NCI-H146 treated with DMSO at 0.1 percent for 48 hours (cell line): ENCODE results near the gene SAPCD2.

Experiments used
- DNase-seq: peaks from one replicate; lab custom pipeline; 2025; ENCODE audit not compliant: unreplicated experiment; lab: John Stamatoyannopoulos, UW

SAPCD2 gene

DNA sequence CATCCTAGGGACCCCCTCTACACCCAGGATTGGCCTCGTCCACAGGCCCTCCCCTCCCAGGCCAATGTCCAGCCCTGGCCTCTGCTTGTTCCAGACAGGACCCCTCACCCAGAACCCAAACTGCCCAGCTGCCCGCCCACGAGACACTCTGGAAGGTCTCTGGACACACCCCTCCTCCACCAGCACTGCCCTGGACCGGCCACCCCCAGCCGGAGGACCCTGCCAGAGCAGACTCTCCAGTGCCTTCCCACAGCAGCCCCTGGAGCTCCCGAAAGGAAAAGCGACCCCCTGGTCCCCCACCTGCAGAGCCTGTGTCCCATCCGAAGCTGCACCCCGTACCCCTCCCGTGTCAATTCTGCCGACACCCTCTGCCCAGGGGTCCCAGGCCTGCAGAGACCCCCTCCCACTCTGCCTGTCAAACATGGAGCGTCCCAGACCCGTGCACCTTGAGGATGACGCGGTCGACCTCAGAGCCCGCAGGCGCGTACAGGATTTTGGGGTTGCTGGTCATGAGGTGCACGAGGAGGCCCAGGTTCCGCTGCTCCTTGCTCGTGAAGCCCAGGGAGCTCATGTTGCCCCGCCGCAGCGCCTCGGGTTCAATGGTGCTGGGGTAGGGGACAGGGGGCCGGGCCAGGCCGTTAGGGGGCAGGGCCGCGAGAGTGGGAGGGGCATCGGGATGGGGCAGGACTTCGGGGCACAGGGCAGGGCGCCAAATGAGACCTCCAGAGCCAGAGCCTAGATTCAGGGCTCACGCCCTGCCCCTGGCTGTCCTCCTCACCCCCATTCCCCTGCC, 50.3 kb downstream of the SAPCD2 start:
- DNase-seq: no peak

DNA sequence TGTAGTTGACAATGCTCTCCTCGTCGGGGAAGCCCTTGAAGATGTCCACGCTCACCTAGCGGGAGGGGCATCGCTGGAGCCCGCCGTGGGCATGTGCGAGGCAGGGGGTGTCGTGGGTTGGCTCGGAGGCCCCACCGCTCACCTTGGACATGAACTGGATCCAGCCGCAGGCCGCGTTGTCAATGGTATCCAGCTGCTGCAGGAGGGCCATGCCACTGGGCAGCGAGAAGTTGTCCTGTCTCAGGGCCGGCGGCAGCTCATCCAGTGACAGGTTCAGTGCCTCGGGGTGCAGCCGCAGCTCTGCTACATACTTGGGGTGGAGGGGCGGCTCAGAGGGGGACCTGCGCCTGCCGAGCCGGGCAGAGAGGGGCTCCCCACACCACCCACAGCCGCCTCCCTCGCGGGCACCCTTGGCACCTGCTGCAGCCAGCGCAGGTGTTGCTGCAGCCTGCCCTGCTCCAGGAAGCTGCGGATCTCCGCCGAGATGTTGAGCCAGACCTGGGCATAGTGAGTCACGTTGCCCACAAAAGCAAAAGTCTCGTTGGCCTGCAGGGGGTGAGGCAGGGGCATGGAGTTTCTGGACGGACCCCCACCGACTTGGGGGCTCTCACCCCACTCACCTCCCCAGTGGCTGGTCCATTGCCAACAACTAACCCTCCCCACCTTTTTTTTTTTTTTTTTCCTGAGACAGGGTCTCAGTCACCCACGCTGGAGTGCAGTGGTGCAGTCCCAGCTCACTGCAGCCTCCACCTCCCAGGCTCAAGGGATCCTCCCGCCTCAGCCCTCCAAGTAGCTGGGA, 51.4 kb downstream of the SAPCD2 start:
- no peak for DNase-seq

DNA sequence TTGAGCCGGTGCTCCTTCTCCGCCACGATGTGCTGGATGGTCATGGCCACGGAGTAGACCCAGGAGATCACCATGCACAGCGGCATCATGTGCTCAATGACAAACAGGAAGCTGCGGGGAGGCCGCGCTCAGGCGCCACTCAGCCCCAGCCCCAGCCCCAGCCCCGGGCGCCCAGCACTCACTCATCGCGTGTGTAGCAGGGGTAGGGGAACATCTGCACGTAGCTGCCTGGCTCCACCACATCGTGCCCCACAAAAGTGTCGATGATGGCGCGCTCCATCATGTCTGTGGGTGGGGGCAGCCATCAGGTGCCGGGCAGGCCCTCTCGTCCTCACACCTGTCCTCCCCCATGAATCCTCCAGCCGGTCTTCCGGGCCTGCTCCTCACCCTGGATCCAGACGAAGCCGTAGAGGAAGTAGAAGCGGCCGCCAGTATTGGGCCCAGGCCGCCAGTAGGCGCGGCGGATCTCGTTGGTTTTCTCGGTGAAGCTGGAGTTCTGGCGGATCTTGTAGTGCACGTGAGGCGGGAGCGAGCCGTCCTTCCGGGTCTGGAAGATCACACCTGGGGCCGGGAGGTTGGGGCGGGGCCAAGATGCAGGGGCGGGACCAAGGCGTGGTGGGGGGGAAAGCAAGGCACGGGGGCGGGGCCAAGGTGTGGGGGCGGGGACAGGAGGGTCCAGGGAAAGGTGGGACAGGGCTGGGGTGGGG, 52.4 kb downstream of the SAPCD2 start:
- no peak for DNase-seq

DNA sequence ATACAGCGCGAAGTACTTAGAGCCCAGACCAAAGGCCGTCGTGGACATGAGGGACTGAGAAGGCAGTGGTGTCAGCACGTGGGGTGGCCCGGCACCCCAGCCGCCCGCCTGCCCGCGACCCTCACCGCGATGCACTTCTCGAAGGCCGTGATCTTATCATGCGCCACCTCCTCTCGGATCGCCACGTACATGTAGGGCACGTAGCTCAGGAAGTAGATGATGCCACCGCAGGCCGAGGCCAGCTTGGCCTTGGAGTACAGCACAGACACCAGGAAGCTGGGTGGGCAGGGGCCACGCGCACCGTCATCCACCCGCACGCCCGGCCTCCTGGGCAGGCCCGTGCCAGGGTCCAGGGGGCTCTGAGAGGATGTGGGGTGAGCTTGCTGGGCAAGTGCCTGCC, 53.3 kb downstream of the SAPCD2 start:
- no peak for DNase-seq

DNA sequence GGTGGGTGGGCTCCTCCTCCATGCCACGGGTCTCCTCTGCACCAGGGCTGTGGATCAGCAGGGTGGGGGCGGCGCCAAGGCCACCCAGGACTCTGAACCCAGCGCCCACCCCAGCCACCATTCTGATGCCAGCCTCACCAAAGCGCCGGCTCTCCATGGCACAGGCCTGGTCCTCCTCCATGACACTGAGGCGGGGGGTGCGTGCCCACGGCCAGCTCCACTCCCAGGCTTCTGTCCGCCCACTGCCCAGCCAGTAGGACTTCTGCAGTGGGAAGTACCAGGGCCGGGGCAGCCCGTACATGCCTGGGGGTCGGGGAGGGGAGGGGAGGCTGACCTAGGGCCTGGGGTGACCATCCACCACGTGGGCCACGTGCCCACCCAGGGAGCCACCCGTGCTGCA, 53.9 kb downstream of the SAPCD2 start:
- DNase-seq: no peak

DNA sequence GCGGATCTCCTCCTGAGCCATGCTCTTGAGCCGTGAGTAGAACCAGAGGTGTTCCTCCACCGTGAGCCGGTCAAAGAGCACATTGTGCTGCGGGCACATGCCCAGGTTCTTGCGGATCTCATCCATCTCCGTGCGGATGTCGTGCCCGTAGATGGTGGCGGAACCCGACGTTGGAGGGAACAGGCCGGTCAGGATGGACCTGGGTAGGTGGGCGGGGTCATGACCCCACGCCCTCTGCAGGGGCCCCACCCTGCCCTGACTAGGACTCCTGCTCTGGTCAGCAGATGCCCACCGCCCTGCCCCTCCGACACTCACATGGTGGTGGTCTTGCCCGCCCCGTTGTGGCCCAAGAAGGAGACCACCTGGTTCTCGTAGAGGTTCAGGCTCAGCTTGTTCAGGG, 54.4 kb downstream of the SAPCD2 start:
- DNase-seq: no peak

DNA sequence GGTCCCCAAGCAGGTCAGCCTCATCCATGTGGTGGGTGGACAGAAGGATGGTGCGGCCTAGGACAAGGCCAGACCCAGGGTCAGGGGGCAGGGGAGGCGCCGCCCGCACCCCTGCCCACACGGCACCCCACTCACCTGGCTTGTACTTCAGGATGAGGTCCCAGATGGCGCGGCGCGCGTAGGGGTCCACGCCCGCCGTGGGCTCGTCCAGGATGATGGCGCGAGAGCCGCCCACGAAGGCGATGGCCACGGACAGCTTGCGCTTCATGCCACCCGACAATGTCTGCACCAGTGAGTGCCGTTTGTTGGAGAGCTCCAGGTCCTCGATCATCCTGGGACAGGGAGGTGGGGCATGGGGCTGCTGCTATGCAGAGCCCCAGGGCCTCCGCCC, 54.8 kb downstream of the SAPCD2 start:
- DNase-seq: no peak

DNA sequence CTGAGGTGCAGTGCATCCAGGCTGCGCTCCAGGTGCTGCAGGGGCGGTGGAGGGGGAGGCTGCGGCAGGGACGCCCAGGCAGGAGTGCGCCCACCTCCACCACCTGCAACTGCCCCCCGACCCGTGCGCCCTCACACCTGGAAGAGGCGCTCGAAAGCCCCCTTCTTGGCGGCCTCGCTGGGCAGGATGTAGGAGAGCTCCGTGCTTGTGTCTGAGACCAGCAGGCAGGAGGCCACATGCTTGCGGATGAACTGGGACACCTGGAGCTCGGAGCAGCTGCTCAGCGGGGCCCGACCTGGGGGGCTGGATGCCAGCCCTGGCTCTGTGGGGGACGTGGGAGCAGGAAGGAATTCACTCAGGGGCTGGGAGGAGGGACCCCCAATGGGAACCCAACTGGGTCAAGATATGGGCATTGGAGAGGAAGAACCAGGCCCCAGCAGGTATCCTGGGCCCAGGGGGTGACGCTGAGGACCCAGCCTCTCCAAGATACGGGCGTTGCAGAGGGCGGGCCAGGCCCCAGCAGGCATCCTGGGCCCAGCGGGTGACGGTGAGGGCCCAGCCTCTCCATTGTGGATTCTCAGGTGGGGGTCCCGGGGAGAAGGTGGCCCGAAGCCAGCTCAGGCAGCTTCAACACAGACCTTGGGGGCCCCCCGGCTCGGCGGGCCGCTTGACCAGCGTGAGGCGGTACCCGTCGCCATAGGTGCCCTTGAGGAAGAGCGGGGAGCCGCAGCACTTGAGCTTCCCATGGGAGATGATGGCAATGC, 55.4 kb downstream of the SAPCD2 start:
- no peak for DNase-seq

DNA sequence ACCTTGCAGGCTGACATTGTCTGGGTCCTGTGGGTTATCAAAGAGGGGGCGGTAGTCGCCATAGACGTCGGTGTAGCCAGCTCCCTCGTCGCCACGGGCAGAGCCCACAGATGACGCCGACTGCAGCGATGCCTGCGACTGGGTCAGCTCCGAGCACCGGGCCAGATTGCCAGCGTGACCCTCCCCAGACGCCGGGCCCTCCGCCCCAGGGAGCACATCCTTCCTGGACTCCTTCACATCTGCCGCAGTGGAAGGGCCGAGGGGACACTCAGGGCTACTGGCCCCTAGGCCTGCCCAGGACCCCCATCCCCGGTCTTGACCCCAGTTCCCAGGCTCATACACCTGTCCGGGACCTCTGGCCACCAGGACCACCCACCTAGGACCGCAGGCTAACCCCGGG, 56.2 kb downstream of the SAPCD2 start:
- DNase-seq: no peak

DNA sequence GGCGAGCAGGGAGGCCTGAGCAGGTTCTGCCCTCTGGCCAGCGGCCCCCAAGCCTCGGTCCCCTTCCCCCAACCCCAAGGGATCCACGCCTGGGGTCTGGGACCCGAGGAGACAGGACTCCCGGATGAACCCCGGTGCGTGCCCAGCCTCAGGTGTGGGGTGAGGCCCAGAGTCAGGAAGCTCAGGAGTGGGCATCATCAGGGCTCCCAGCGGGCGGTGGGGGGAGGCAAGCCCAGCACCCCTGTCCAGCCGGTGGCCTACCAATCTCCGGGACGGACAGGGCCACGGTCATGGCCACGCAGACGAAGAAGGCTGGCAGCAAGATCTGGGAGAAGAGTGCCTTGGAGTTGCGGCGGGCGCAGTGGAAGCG, 56.8 kb downstream of the SAPCD2 start:
- DNase-seq: no peak

DNA sequence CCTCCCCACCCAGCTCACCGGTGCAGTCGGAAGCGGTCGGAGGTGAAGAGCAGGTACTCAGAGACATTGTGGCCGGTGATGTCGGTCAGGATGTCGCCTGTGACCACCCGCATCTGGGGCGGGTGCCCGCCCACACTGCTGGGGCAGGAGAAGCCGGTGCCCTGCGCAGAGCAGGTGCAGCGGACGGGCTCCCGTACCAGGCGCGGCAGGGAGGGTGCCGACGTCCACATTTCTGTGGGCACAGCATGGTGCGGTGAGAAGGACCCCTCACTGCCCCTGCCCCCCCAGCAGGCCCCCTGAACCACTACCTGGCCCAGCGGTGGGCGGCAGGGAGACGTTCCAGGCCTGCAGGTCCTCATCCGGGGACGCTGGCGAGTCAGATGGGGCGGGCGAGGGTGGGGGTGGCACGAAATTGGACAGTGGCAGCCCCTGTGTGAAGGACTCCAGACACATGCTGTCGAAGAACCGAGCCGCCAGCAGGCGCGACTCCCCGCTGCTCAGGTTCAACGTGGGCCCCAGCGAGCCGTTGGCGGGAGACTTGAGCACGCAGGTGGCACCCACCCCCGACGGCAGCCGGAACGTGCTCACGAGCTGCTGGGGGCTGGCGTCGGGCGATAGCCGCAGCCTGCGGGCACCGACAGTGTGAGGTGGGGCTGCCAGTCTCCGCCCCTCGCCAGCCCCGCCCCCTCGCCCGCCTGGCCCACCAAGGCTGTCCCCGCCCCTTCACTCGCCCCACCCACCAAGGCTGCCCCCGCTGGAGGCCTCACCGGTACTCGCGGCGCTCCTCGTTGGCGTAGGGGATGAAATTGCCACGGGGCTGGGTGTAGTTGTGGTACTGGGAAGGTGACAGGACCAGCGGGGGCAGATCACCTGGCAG, 57.4 kb downstream of the SAPCD2 start:
- DNase-seq: no peak
